HG03103 (cell line): Measurements from ENCODE around the gene CHI3L2.

Experiments used
- ATAC-seq: cut with Tn5 transposase; IDR thresholded peaks from one replicate; pipeline ENCODE4 v1.9.1; 2021; ENCODE audit warnings: low read depth; ENCODE audit not compliant: unreplicated experiment

The CHI3L2 gene

GRCh38 chr1:111286912-111287311 is 59.4 kb downstream of the CHI3L2 start:
- ATAC-seq: no peak

- ATAC-seq: no peak
These were observed 61.9 kb downstream of the CHI3L2 start for GRCh38 chr1:111289371-111289770.

- no peak for ATAC-seq
These were observed 62.6 kb downstream of the CHI3L2 start for GRCh38 chr1:111290104-111290503.

GRCh38 chr1:111290630-111291029 is 63.1 kb downstream of the CHI3L2 start, which contains the start of gene CHIA:
TSS of gene CHIA (plus strand) at chr1:111290851. CDS start at chr1:111310468, 19,617 bp downstream.
- no peak for ATAC-seq
